ENCODE results near the gene PCSK9. TPM values are rescaled to one million over a fixed set of nuclear protein-coding genes. Genes with fewer than 3 reads are reported as not detected.
A peak's percentile ranks its signal among the peaks of the same experiment; 100 is the strongest.

PCSK9 gene
- total RNA-seq (2014; rRNA removed; shearing (Covaris generic)) (275 and 327 TPM in 2 replicates), polyA plus RNA-seq (2016; fragmentation: Nextera tagmentation; extraction: Ambion mirVana) (77.6 and 78.0 TPM in 2 replicates)
- long read RNA-seq, partial matches to known transcripts: 3 of 5 reads
- long read RNA-seq, other reads (novel, unspliced or antisense): 0 of 5 reads

DNA sequence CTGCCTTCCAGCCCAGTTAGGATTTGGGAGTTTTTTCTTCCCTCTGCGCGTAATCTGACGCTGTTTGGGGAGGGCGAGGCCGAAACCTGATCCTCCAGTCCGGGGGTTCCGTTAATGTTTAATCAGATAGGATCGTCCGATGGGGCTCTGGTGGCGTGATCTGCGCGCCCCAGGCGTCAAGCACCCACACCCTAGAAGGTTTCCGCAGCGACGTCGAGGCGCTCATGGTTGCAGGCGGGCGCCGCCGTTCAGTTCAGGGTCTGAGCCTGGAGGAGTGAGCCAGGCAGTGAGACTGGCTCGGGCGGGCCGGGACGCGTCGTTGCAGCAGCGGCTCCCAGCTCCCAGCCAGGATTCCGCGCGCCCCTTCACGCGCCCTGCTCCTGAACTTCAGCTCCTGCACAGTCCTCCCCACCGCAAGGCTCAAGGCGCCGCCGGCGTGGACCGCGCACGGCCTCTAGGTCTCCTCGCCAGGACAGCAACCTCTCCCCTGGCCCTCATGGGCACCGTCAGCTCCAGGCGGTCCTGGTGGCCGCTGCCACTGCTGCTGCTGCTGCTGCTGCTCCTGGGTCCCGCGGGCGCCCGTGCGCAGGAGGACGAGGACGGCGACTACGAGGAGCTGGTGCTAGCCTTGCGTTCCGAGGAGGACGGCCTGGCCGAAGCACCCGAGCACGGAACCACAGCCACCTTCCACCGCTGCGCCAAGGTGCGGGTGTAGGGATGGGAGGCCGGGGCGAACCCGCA is at the start of gene PCSK9:
PCSK9 (plus strand) TSS at position 207 of the 741 bp plus-strand sequence; CDS start at position 497, 290 bp downstream.
- Histone ChIP-seq H3K4me3 (peak within 1 kb of the TSS; percentile 91), H3K36me3 (ENCODE audit: insufficient read depth) (peaks cover 17% of the 10 kb centered on the region), H3K4me1 (ENCODE audit: insufficient read depth) (peaks cover 55% of the 10 kb centered on the region), H4K20me1 (replicated peaks; ENCODE audit: insufficient read depth) (peaks cover 36% of the 10 kb centered on the region), H3K27me3 (ENCODE audit: insufficient read depth) (peaks cover 37% of the 10 kb centered on the region), H3F3A (replicated peaks; ENCODE audit: low read depth) (0 out of 2 replicates have a peak, but pooled peaks cover 5% of the 10 kb centered on the region), H3K9me2 (ENCODE audit: insufficient read depth) (no peaks in the 10 kb centered on the region), H3K27ac (ENCODE audit: low read depth) (peak within 1 kb of the TSS; percentile 70), H3K4me2 (peak within 1 kb of the TSS; percentile 94), H2AFZ (peak within 1 kb of the TSS; percentile 94), H3K79me2 (replicated peaks; ENCODE audit: insufficient read depth) (peaks cover 61% of the 10 kb centered on the region)
- Mint-ChIP-seq H3K9me3 (no peaks in the 10 kb centered on the region), H3K4me1 (peaks cover 31% of the 10 kb centered on the region), H3K4me3 (peak within 1 kb of the TSS; percentile 85), H3K27me3 (ENCODE audit: insufficient read depth, low read depth, poor library complexity) (peaks cover 38% of the 10 kb centered on the region), H3K36me3 (ENCODE audit: low read depth) (peaks cover 18% of the 10 kb centered on the region; the same call in 2 of the 3 replicates), H3K27ac (no peak within 1 kb of the TSS)
- TF ChIP-seq JUNB (IDR thresholded peaks at IDR 0.05; ENCODE audit: unreplicated experiment) (no peak), POLR2AphosphoS5 (IDR thresholded peaks at IDR 0.05; ENCODE audit: low read depth) (peak; percentile 83)
- DNase-seq (ENCODE audit: low spot score) (peak; percentile 81), ATAC-seq (peak; percentile 81)

DNA sequence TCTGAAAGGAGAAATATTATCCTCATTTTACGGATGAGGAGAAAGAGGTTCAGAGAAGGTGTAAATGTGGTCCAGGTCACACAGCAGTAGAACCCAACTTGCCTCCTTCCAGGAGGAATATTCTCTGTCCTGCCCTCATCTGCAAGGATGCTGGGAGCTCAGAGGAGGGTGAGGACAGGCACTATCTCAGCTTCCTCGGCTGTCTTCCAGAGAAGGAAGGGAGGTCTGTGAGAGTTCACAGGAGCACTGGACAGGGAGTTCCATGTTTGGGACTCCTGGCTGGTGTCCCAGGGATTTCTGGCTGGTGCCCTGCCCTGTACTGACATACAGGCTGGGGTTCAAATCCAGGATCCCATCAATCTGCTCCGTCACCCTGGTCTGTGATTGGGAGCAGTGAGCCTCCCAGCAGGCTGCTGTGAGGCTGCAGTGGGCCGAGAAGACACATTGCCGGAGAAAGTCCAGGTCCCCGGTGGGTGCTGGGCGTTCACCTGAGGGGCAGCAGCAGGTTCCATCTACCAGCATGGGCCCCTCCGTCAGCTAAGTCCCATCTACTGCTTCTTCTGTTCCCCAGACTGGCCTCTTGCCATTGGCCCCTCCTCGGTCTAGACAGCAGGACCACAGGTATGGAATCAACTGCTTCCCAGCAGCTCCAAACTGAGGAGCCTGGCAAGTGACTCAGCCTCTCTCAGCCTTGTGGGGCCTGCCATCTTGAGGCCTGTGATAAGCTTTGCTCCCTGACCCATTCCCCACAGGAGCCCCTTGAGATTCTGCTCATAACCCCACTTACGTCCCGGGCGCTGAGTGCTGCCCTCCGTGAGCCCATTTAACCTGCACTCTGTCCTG is 49.2 kb upstream of the PCSK9 start:
- H3K27ac Mint-ChIP-seq: no peak overlapping the region
- no peak overlapping the region for H3K4me3 Mint-ChIP-seq
- no peak for DNase-seq (ENCODE audit: low spot score)

More for the DNA sequence above, 49.2 kb upstream of the PCSK9 start:
- Histone ChIP-seq H3F3A (replicated peaks; ENCODE audit: low read depth) (no peaks in the 10 kb centered on the region; the same call in 1 of the 2 replicates), H3K27me3 (ENCODE audit: insufficient read depth) (no peaks in the 10 kb centered on the region), H3K4me1 (ENCODE audit: insufficient read depth) (peaks cover 14% of the 10 kb centered on the region), H3K36me3 (ENCODE audit: insufficient read depth) (no peaks in the 10 kb centered on the region), H4K20me1 (replicated peaks; ENCODE audit: insufficient read depth) (no peaks in the 10 kb centered on the region), H3K4me3 (no peak overlapping the region), H3K4me2 (no peak overlapping the region), H3K79me2 (replicated peaks; ENCODE audit: insufficient read depth) (no peaks in the 10 kb centered on the region), H3K9me2 (ENCODE audit: insufficient read depth) (no peaks in the 10 kb centered on the region), H2AFZ (no peak overlapping the region), H3K27ac (ENCODE audit: low read depth) (no peak overlapping the region)
- no peak for ATAC-seq
- H3K4me1 Mint-ChIP-seq: peaks cover 20% of the 10 kb centered on the region
- no peaks in the 10 kb centered on the region for H3K36me3 Mint-ChIP-seq (ENCODE audit: low read depth)
- H3K27me3 Mint-ChIP-seq (ENCODE audit: insufficient read depth, low read depth, poor library complexity): peaks cover 15% of the 10 kb centered on the region
- no peaks in the 10 kb centered on the region for H3K9me3 Mint-ChIP-seq
- no peak for TF ChIP-seq CREB1 (CRISPR knock-in tag; IDR thresholded peaks at IDR 0.05; ENCODE audit: low read depth)
- TF ChIP-seq, protein P1, sequence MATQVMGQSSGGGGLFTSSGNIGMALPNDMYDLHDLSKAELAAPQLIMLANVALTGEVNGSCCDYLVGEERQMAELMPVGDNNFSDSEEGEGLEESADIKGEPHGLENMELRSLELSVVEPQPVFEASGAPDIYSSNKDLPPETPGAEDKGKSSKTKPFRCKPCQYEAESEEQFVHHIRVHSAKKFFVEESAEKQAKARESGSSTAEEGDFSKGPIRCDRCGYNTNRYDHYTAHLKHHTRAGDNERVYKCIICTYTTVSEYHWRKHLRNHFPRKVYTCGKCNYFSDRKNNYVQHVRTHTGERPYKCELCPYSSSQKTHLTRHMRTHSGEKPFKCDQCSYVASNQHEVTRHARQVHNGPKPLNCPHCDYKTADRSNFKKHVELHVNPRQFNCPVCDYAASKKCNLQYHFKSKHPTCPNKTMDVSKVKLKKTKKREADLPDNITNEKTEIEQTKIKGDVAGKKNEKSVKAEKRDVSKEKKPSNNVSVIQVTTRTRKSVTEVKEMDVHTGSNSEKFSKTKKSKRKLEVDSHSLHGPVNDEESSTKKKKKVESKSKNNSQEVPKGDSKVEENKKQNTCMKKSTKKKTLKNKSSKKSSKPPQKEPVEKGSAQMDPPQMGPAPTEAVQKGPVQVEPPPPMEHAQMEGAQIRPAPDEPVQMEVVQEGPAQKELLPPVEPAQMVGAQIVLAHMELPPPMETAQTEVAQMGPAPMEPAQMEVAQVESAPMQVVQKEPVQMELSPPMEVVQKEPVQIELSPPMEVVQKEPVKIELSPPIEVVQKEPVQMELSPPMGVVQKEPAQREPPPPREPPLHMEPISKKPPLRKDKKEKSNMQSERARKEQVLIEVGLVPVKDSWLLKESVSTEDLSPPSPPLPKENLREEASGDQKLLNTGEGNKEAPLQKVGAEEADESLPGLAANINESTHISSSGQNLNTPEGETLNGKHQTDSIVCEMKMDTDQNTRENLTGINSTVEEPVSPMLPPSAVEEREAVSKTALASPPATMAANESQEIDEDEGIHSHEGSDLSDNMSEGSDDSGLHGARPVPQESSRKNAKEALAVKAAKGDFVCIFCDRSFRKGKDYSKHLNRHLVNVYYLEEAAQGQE (IDR thresholded peaks at IDR 0.05; ENCODE audit: unreplicated experiment): no peak
- TF ChIP-seq, protein P2, sequence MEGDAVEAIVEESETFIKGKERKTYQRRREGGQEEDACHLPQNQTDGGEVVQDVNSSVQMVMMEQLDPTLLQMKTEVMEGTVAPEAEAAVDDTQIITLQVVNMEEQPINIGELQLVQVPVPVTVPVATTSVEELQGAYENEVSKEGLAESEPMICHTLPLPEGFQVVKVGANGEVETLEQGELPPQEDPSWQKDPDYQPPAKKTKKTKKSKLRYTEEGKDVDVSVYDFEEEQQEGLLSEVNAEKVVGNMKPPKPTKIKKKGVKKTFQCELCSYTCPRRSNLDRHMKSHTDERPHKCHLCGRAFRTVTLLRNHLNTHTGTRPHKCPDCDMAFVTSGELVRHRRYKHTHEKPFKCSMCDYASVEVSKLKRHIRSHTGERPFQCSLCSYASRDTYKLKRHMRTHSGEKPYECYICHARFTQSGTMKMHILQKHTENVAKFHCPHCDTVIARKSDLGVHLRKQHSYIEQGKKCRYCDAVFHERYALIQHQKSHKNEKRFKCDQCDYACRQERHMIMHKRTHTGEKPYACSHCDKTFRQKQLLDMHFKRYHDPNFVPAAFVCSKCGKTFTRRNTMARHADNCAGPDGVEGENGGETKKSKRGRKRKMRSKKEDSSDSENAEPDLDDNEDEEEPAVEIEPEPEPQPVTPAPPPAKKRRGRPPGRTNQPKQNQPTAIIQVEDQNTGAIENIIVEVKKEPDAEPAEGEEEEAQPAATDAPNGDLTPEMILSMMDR (conservative IDR thresholded peaks at IDR 0.05; ENCODE audit: low read depth in 2 of 2): peak in 1 of 2 experiments; percentile 40; a peak in 2 of 4 replicates
